DMS79 treated with DMSO at 0.1 percent for 48 hours (cell line): ENCODE measurements around the gene SPSB1.

ENCODE experiments used
- DNase-seq: peaks from one replicate; lab custom pipeline; 2025; lab: John Stamatoyannopoulos, UW

Gene SPSB1

DNA sequence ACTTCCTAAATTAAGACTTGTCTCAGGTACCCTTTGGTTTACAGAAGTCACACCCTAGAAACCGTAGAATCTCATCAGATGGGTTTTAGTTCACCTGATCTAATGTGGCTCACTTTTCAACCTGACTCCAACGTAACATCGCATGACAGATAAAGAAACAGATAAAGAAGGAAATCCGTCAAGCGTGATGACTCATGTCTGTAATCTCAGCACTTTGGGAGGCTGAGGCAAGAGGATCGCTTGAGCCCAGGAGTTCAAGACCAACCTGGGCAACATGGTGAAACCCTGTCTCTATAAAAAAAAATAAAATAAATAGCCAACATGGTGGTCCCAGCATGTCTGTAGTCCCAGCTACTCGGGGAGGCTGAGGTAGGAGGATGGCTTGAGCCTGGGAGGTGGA lies 97.3 kb downstream of the SPSB1 start:
- DNase-seq: no peak

DNA sequence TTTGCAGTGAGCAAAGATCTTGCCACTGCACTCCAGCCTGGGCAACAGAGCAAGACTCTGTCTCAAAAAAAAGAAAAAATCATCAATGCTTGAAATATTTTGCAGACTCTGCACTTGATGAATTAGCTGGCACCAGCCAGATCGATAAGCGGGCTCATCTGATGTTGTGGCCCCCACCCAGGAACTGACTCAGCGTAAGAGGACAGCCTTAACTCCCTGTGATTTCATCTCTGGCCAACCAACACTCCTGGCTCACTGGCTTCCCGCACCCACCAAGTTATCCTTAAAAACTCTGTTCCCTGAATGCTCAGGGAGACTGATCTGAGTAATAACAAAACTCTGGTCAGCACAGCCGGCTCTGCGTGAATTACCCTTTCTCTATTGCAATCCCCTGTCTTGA lies 98.9 kb downstream of the SPSB1 start:
- no peak for DNase-seq

DNA sequence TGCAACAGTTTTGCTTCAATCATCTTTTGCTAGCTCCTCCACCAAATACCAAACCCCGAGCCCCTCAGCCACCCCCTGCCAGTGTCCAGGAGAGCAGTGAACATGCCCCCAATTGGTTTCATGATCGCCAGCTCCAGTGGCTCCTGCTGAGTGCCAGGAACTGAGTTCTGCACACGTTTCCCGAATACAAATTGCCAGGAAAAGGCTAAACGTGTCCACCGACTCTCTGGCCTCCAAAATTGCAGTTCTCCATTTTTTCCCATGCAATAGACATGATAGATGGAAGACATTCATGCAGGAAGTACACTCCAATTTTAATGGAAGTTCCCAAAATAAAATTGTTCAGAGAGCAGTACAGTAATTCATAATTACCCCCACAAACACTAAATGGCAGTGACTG lies 101.3 kb downstream of the SPSB1 start:
- no peak for DNase-seq

DNA sequence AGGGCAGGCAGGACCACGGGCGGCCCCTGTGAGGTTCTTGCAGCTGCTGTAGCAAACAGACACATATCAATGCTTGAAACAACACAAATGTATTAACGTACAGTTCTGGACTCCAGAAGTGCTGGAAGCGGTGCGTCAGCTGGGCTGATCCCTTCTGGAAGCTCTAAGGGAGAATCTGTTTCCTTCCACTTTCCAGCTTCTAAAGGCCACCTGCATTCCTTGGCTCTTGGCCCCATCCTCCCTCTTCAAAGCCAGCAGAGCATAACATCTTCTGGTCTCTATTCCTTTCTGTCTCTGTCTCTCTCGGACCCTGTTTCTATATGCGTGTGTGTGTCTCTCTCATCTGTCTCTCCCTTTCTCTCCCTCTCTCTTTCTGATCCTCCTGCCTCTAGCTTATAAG lies 102.3 kb downstream of the SPSB1 start:
- peak; percentile 6 for DNase-seq

DNA sequence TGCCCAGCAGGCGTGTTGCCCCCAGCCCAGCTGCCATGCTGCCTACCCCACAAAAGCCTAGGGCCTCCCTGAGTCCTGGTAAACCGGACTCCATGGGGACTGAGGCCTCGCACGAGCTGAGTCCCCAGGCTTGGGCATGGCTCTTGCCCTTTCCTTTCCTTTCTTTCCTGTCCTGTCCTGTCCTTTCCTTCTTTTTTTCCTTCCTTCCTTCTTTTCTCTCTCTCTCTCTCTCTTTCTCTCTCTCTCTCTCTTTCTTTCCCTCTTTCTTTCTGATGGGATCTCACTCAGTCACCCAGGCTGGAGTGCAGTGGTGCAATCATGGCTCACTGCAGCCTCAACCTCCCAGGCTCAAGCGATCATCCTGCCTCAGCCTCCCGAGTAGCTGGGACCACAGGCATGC lies 104.4 kb downstream of the SPSB1 start:
- no peak for DNase-seq

DNA sequence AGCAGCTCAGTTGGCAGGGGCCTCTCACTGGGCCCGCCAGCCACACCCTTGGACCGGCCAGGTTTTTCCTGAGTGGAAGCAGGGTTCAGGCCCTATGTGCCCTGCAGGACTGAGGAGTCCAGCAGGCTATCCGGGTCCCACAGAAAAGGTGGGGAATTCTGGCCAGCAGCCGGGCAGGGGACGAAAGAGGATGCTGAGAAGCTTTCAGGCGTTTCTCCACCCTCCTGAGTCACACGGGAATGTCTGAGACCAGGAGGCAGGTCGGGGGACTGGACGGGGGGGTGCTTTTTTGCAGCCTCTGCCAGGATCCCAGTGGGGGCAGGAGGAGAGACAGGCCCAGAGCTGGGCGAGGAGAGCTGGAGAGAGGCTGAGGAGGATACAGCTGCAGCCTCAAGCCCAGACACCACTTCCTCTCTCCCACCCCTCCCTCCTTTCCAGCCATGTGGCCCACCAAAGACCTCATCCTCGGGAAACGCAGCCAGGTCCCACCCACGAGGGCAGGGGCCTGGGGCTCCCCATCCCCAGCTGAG lies 105.4 kb downstream of the SPSB1 start:
- no peak for DNase-seq

DNA sequence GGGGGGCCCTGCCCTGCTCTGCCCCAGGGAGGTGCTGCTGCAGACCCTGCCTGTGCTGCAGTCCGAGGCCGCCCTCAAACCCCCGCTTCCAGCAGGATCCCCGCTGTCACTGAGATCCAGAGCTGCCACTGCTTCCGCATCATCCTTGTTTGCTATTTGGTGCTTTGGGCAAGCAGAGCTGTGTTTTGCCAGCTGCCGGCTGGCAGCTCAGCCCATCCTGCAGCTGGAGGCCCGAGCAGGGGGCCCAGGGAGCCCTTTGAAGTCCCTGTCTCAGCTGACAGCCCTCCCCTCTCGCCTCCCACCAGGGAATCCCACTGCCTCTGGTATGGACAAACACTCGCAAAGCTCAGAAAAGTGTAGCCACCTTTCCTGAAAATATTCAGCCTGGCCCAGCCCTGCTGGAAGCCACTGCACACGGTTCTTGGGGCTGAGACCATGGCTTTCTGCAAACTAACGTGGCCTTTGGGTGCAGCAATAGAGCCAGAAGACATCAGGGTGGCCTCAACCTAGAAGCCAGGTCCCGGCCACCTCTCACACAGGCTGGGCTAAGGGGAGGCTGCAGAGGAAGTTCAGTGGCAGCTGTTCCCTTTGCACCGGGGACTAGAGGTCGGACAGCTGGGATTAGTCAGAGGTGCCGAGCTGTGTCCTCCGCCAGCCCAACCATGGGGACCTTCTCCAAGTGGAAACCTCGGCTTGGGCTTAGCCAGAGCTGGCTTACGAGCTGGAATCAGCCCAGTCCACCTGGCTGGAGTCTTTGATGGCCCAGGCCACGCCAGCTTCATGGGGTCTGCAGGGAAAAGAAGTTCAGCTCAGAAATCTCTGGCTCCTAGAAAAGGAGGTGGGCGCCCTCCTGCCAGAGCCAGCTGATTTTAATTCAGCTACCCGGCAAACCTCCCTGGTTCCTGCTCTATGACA lies 107.1 kb downstream of the SPSB1 start:
- DNase-seq: no peak

DNA sequence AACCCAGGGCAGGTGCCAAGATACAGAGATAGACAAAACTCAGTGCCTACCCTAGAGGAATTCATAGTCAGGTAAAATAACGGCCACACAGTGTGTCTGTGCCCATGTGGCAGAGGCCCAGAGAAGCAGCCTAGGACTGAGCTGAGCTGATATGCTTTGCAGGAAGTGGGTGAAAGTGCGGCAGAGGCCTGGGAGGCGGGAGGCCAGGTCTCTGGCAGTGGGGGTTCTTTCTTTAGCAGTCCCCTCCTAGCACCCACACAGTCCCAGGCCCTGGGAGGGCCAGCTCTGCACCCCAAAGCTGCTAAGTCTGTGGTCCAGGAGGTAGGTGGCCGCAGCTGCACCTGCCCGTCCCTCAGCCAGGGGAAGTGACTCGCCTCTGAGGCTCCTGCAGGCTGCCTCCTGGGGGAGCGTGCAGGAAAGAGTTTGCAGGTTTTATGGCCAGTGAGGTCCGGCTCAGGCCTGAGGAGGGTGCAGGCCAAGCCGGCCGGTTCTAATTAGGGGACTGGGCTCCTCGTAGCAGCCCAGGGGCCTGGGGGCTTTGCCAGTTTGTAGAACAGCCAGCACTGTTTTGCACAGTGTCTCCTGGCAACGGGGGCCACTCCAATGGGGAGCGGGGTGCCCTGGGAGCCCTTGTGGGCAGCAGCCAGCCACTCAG lies 107.9 kb downstream of the SPSB1 start:
- no peak for DNase-seq

DNA sequence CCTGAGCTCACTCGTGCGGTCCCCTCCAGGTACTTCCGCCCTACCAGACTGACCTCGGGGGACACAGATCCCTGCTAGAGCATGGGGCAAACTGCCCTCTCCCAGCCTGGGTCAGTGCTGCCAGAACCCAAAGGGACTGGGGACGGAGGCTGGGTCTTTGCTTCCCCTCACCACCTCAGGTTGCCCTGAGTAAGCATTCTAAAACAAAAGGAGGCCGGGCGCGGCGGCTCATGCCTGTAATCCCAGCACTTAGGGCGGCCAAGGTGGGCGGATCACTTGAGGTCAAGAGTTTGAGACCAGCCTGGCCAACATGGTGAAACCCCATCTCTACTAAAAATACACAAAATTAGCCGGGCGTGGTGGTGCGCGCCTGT lies 108.4 kb downstream of the SPSB1 start:
- DNase-seq: no peak

DNA sequence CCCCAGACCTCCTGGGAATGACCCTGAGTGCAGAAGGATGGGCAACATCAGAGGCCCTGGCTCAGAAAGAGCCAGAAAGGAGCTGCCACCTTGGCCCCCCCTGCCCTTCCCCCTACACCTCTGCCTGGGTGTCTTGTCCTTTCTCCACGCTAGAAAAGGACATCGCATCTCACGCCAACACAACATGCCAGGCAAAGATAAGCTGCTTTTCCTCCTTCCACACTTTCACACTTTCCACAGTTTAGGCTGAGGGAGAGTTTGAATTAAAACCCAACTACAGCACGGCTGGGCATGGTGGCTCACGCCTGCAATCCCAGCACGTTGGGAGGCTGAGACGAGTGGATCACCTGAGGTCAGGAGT lies 109.5 kb downstream of the SPSB1 start:
- no peak for DNase-seq

DNA sequence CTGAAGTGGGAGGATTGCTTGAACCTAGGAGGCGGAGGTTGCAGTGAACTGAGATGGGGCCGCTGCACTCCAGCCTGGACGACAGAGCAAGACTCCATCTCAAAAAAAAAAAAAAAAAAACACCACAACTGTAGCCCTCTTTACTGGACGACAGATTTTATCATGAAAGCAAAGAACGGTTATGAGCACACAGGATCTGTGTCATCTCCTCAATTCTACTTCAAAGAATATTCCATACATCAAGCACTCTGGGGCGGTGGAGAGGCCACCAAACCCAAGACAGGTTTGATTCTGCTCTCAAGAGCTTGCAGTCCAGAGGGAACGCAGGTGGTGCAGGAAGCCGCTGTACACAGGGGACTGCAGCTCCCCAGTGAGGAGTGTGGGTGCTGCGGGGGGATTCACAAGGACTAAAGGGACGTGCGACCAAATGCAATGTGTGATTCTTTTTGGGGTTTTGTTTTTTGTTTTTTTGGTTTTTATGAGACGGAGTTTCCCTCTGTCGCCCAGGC lies 110.1 kb downstream of the SPSB1 start:
- DNase-seq: no peak

DNA sequence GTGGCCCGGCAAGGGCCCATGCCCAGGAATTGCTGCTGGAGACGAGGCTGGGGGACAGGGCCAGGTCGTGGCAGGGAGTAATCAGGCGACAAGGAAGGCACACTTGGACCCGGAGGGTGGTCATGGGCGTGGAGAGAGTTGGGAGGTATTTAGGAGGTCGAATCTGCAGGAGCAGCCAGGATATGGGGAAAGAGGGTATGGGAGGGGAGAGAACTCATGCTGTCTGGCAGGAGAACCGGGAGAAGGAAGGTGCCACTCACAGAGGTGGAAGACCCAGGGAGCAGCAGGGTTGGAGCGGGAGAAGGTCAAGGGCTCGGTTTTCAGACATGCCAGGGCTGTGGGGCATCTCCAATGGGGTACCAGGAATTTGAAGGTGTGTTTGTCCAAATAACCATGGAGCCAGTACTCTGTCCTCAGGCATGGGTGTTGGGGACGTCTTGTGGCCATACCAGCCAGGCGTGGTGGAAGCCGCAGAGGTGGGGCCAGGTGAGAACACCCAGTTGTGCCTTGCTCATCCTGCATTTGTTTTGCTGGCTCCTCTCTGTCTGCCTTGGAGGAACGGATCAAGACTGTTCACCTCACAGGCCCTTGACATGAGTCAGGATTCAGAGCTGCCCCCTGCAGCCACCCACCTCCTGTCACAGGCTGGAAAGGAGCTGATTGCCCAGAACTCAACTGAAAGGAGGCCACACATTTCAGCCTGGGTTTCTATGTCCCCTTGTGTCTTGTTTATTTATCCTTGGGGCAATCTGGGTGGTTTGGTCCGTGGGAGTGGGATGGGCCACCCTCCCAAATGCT lies 111.6 kb downstream of the SPSB1 start:
- DNase-seq: no peak

DNA sequence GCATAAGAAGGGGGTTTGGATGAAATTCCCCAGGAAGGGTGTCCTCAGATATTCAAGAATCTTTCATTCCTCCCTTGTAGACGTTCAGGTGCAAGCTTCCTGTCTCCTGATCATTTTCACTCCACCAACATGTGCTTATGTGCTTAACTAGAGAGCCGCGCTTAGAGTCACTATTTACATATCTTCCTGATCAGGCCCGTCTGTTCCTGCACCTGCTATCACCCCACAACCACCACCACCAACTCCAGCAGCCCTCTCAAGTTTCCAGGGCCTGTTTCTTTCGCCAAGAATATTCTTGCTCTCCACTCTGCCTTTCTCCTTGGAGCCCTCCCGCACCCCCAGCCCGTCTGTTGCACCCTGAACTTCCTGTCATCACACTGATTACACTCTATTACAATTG lies 113.4 kb downstream of the SPSB1 start:
- peak; percentile 58 for DNase-seq

DNA sequence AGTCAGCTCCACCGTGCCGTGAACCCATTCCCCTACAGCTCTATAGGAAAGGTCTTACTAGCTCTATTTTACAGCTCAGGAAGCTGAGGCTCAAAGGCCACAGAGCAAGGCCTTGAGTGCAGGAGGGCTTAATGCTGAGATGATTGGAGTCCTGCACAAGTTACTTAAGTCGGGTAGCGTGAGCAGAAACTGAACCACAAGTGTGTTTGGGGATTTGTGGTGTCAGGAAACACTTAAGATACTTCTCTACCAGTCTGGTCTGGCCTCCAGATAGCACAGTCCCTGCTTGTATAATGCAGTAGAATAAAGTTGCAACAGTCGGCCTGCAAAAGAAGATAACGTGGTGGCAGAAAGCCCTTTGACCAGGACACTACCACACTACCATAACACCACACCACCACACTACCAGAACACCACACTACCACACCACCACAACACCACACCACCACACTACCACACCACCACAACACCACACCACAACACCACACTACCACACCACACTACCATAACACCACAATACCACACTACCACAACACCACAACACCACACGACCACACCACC lies 118.1 kb downstream of the SPSB1 start:
- DNase-seq: peak; percentile 16

DNA sequence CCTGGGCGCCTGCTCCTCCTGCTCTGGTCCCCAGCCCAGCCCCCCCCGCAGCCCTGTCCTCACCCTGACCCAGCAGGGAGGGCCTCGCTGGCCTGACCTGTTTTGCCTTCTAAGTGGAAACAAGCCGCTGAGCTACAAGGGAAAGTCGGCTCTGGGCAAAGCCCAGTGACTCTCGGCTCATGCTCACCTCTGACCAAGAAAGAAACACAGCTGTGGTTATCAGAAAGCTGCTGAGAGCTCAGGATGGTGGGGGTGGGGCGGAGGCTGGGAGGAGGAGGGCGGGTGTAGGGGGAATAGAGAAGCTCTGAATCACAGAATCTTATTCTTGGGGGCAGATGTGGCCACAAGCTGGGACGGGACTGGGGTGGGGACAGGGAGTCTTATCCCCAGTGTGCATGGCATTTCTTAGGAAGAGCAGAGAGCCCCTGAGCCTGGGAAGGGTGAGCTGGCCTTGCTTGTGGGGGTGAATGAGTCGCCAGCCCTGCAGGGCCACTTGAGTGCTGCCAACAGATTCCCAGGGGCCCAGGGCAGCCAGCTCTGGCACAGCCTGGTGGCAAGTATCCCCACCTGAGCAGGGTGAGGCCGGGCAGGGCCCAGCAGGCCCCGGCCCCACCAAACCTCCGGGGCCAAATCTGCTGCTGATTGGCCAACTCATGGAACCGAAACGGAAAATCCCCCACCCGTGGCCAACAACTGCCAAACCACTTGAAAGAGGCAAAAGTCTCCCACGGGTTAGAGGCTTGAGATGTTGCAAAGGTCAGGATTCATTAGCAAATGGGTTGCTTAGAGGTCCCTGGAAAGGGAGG lies 120.6 kb downstream of the SPSB1 start:
- DNase-seq: peak; percentile 25

DNA sequence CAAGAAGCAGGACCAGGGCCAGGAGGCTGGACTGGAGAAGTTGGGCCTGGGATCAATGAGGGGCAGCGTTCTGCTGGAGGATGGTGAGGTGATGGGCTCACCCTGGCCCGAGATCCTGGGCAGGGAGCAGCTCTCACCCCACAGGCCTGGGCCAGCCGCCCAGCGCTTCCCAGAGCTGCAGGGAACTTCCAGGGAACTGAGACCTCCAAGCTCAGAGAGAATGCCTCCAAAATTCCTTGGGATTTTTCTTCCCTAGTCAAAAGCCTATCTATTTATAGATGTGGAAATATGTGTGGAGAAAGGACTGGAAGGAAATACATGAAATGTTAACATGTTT lies 121.2 kb downstream of the SPSB1 start:
- no peak for DNase-seq

DNA sequence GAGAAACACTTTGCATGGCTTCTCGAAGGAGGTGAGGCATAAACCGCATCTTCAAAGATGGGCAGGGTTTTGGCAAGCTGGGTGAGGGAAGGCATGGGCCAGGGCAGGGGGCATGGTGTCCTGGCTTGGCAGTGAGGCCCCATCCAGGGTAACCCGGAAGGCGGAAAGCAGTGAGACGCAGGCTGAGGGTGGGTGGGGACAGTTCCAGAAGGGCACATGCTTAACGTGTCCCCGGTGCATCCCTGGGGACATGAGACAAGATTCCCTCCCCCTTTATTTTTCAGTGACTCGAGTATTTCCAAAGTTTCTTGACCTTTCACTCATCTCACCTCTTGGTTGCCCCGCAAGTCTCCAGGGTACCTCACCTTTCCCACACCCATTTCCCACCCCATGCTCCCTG lies 123.8 kb downstream of the SPSB1 start:
- no peak for DNase-seq

DNA sequence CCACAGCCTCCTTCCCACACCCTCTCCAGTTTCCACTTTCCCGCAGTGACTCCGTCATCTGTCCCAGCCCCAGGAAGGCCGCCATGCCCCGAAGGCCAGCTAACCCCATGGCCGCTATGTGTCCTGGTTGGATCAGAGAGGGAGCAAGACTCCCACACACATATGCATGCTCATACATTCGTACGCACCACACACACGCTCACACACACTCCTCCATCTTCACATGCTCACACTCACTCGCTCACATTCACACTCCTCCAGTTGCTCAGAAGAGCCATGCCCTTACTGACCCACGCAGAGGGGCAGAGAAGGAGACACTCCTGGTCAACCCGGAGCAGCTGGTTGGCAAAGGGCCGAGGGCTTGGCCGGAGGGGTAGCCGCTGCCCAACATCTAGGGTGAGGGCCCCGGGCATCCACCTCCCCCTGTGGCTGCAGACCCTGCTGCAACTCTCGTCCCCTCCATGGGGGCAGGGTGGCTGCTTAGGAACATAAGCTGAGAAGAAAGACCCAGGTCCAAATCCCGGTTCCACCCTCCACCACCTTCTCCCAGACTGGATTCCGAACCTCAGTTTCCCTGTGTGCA lies 124.3 kb downstream of the SPSB1 start:
- no peak for DNase-seq

DNA sequence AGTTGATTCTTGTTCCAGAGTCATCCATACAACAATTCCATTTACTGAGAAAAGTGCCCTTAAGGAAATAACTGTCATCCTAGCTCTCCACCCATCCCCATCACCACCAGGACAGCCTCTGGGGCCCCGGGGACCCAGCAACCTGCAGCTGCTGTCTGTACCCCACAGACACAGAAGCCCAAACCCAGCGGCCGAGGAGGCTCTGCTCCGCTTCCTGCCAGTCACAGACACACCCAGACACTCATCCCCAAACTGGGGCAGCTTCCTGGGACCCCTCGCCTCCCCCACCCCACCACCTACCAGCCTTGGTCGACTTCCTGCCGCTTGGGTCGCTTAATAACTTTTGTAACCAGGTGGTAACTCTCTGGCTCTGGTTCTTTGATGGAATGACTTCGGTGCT lies 125.0 kb downstream of the SPSB1 start:
- no peak for DNase-seq

DNA sequence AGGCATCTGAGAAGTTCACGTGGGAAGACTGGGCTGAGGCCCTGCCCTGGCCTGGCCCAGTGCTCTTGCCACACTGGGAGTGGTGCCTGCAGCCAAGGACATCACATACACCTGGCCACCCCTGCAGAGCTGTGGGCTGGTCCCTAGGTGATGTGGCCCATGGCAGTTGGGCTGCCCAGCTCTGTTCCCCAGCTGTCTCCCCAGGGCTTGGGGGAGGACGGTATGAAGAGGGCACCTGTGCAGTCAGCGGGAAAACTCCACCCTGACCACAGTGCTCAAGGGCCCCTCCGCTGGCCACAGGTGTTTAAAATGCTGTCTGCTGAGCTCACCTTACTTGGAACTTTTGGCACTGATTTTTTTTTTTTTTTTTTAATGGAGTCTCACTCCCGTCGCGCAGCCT lies 126.2 kb downstream of the SPSB1 start:
- DNase-seq: peak; percentile 10
